ENCODE measurements around the gene CTDNEP1. TPM values are rescaled to one million over a fixed set of nuclear protein-coding genes. Genes with fewer than 3 reads are reported as not detected.
A peak's percentile ranks its signal among the peaks of the same experiment; 100 is the strongest.

Gene CTDNEP1
- polyA plus RNA-seq, 4 donors: 70.0 to 132 (median 89.3) TPM

DNA sequence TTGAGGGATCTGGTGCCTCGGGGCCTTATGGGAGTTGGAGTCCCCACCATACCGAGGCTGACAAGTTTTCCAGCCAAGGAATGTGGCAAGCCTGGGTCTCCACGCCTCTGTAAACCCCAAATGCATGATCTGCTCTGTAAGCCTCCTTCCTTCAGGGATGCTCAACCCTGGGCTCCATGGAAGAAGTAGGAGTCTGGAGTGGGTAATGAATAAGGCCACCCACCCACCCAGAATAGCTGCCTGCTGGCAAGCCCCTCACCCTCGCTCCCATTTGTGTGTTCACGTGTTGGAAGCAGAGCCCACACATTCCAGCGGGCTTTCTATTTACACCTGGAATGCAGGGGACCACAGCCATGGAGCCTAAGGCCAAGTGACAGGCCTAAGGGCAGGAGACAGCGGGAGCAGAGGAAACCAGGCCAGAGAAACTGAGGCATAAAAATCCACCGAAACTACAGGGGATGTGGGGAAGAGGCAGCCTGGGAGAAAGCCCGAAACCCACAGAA, 36.3 kb downstream of the CTDNEP1 start:
- no peak for FAIRE-seq
- Histone ChIP-seq H3K4me3 (ENCODE audit: low read depth in 1 of 3, low read length in 3 of 3) (peak overlapping the region in 1 of 3 donors; percentile 35), H3K27ac (ENCODE audit: low read depth in 1 of 3, low read length in 2 of 3) (peak overlapping the region in 2 of 3 donors; percentile 35 to 69), H3K27me3 (ENCODE audit: control insufficient read depth in 3 of 3, insufficient read depth in 3 of 3, low read length in 3 of 3) (peaks cover 0 to 49% (median 0%) of the 10 kb centered on the region in 3 donors), H3K36me3 (ENCODE audit: control insufficient read depth in 3 of 3, insufficient read depth in 2 of 3, low read depth in 1 of 3, low read length in 3 of 3) (no peaks in the 10 kb centered on the region), H3K9me3 (ENCODE audit: control insufficient read depth in 2 of 2, insufficient read depth in 1 of 2, low read depth in 1 of 2, low read length in 1 of 2) (no peaks in the 10 kb centered on the region), H3K4me1 (ENCODE audit: control insufficient read depth in 3 of 3, insufficient read depth in 2 of 3, low read depth in 1 of 3, low read length in 2 of 3) (peaks cover 0 to 31% (median 7%) of the 10 kb centered on the region in 3 donors)
- DNase-seq: no peak
- WGBS, 3 donors: 25 to 36% (median 31%) methylated on average over 9 of the region's 9 CpGs

DNA sequence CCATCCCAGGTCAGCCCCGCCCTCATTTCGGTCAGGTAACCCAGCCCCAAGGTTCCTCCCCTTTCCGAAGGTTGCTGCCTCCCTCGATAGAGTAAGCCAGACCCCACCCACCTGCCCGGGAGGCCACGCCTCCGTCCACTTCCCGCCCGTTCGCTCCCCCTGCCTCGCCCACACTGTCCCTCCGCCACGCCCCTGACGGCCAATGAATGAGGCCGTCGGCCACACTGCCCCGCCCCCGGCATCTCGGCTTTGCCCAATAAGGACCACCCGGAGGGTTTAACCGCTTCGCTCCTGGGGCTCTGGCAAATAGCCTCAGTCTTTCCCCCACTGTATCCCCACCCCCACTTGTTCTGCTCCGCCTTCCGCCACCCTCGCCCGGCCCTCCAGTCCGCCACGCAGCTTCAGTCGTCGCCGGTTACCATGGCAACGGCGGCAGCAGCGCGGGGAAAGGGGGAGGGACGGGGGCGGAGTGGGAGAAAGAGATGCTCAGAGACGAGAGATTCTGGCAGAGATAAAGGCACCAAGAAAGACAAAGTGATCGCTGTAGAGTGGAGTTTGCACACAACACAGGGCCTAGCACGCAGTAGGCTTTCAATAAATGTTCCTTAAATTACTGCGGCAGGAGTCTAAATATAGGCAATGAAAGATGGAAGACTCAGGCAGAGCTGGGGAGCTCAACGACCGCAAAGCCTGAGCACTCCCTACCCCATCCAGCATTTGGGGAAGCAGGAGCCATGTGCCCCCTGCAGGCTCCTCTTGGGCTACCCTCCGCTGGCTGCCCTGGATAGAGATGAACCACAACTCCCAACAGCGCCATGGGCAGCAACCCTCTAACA, 37.0 kb downstream of the CTDNEP1 start:
- Histone ChIP-seq H3K27me3 (ENCODE audit: control insufficient read depth in 3 of 3, insufficient read depth in 3 of 3, low read length in 3 of 3) (peaks cover 0 to 54% (median 0%) of the 10 kb centered on the region in 3 donors), H3K9me3 (ENCODE audit: control insufficient read depth in 2 of 2, insufficient read depth in 1 of 2, low read depth in 1 of 2, low read length in 1 of 2) (no peaks in the 10 kb centered on the region), H3K4me3 (ENCODE audit: low read depth in 1 of 3, low read length in 3 of 3) (peak overlapping the region; percentile 8 to 35 (median 31)), H3K36me3 (ENCODE audit: control insufficient read depth in 3 of 3, insufficient read depth in 2 of 3, low read depth in 1 of 3, low read length in 3 of 3) (no peaks in the 10 kb centered on the region), H3K4me1 (ENCODE audit: control insufficient read depth in 3 of 3, insufficient read depth in 2 of 3, low read depth in 1 of 3, low read length in 2 of 3) (peaks cover 0 to 30% (median 7%) of the 10 kb centered on the region in 3 donors), H3K27ac (ENCODE audit: low read depth in 1 of 3, low read length in 2 of 3) (peak overlapping the region in 2 of 3 donors; percentile 35 to 69)
- DNase-seq: peak; percentile 95 to 96
- WGBS, 3 donors: 0 to 1% (median 0%) methylated on average over 42 to 45 of the region's 45 CpGs
- no peak for FAIRE-seq

GRCh38 chr17:7213895-7214299, 37.6 kb downstream of the CTDNEP1 start:
- no peak for FAIRE-seq
- Histone ChIP-seq H3K27me3 (ENCODE audit: control insufficient read depth in 3 of 3, insufficient read depth in 3 of 3, low read length in 3 of 3) (peaks cover 0 to 60% (median 0%) of the 10 kb centered on the region in 3 donors), H3K4me3 (ENCODE audit: low read depth in 1 of 3, low read length in 3 of 3) (peak overlapping the region in 2 of 3 donors; percentile 31 to 35), H3K4me1 (ENCODE audit: control insufficient read depth in 3 of 3, insufficient read depth in 2 of 3, low read depth in 1 of 3, low read length in 2 of 3) (peaks cover 0 to 24% (median 7%) of the 10 kb centered on the region in 3 donors), H3K9me3 (ENCODE audit: control insufficient read depth in 2 of 2, insufficient read depth in 1 of 2, low read depth in 1 of 2, low read length in 1 of 2) (no peaks in the 10 kb centered on the region), H3K27ac (ENCODE audit: low read depth in 1 of 3, low read length in 2 of 3) (peak overlapping the region in 2 of 3 donors; percentile 22 to 69), H3K36me3 (ENCODE audit: control insufficient read depth in 3 of 3, insufficient read depth in 2 of 3, low read depth in 1 of 3, low read length in 3 of 3) (no peaks in the 10 kb centered on the region)
- 2% methylated on average over 15 of the region's 15 CpGs for WGBS, 3 donors
- peak; percentile 76 to 87 for DNase-seq

DNA sequence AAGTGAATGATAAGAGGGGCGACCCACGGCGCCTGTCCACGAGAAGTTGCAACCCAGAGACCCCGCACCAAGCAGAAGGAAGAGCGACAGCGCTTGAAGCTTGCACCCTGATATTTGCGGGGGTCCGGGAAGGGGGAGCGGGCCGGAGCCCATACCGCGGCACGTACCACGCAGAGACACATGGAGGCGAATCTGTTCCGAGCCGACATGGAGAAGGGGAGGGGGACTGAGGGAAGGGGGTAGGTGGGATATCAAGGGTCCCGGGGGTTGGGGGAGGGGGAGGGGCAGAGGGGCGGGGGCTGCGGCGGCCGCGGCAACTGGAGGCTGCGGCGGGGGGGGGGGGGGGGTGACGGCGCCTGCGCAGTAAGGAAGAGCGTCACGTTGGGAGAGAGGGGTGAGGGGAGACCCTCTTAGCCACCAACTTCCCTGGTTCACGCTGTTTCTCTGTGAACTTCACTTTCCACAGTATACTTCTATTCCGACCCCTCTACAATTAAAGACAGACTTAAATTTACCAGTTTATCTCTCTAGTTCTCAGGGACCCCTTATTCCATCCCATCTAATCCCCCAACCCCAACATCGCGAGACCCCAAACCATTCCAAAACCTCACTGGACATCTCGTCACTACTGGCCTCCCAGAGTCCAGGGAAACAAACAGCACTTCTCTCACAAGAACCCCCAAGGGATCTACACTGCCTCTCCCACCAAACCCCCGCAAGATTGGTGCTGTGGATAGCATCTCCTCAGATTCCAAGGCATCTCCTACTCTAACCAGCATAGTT, 39.9 kb downstream of the CTDNEP1 start:
- H3K4me3 ChIP-seq (ENCODE audit: low read depth in 1 of 3, low read length in 3 of 3): no peak overlapping the region
- peaks cover 0 to 67% (median 0%) of the 10 kb centered on the region in 3 donors for H3K27me3 ChIP-seq (ENCODE audit: control insufficient read depth in 3 of 3, insufficient read depth in 3 of 3, low read length in 3 of 3)
- 30 to 39% (median 30%) methylated on average over 23 to 37 of the region's 37 CpGs for WGBS, 3 donors
- H3K9me3 ChIP-seq (ENCODE audit: control insufficient read depth in 2 of 2, insufficient read depth in 1 of 2, low read depth in 1 of 2, low read length in 1 of 2): no peaks in the 10 kb centered on the region
- H3K4me1 ChIP-seq (ENCODE audit: control insufficient read depth in 3 of 3, insufficient read depth in 2 of 3, low read depth in 1 of 3, low read length in 2 of 3): peaks cover 0 to 14% (median 4%) of the 10 kb centered on the region in 3 donors
- FAIRE-seq (no peak), DNase-seq (no peak)
- H3K27ac ChIP-seq (ENCODE audit: low read depth in 1 of 3, low read length in 2 of 3): no peak overlapping the region
- H3K36me3 ChIP-seq (ENCODE audit: control insufficient read depth in 3 of 3, insufficient read depth in 2 of 3, low read depth in 1 of 3, low read length in 3 of 3): no peaks in the 10 kb centered on the region

DNA sequence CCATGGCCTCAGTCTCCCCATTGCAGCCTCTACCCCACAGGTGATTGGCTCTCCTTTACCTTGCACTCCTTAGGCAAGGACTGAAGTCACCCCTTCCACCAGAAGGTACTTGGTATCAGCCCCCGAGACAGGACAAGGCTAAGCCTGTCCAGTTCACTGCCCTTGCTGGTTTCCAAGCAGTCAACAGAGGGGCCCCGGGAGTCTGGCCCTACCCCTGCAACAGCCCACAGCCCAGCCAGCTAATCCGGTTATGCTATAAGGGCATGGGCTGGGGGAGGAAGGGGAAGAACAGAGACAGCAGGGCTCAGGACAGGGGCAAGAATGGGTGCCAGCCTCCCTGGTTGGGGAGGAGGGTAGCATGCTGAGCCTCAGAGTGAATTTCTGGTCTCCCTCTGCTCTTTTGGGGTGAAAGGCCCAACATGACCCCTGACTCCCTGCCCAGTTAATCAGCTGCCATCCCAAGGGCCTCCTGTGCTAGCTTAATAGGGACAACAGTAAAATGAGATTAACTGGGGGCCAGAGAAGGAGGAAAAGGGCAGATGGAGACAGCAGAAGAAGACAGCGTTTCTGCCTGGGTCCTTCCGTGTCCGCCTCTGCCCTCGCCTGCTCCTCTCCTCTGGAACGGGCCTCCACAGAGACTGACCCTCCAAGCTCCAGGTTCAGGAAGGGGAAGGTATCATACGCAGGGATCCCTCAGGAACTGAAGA, 42.6 kb downstream of the CTDNEP1 start:
- FAIRE-seq: no peak
- WGBS, 3 donors: 80 to 85% (median 82%) methylated on average over 9 of the region's 9 CpGs
- Histone ChIP-seq H3K9me3 (ENCODE audit: control insufficient read depth in 2 of 2, insufficient read depth in 1 of 2, low read depth in 1 of 2, low read length in 1 of 2) (no peaks in the 10 kb centered on the region), H3K4me3 (ENCODE audit: low read depth in 1 of 3, low read length in 3 of 3) (no peak overlapping the region), H3K27ac (ENCODE audit: low read depth in 1 of 3, low read length in 2 of 3) (no peak overlapping the region), H3K4me1 (ENCODE audit: control insufficient read depth in 3 of 3, insufficient read depth in 2 of 3, low read depth in 1 of 3, low read length in 2 of 3) (peaks cover 0 to 15% (median 3%) of the 10 kb centered on the region in 3 donors), H3K36me3 (ENCODE audit: control insufficient read depth in 3 of 3, insufficient read depth in 2 of 3, low read depth in 1 of 3, low read length in 3 of 3) (peaks cover 0 to under 1% (median 0%) of the 10 kb centered on the region in 3 donors), H3K27me3 (ENCODE audit: control insufficient read depth in 3 of 3, insufficient read depth in 3 of 3, low read length in 3 of 3) (peaks cover 0 to 66% (median 0%) of the 10 kb centered on the region in 3 donors)
- DNase-seq: no peak

- Histone ChIP-seq H3K27ac (ENCODE audit: low read depth in 1 of 3, low read length in 2 of 3) (no peak overlapping the region), H3K9me3 (ENCODE audit: control insufficient read depth in 2 of 2, insufficient read depth in 1 of 2, low read depth in 1 of 2, low read length in 1 of 2) (no peaks in the 10 kb centered on the region), H3K4me3 (ENCODE audit: low read depth in 1 of 3, low read length in 3 of 3) (no peak overlapping the region), H3K36me3 (ENCODE audit: control insufficient read depth in 3 of 3, insufficient read depth in 2 of 3, low read depth in 1 of 3, low read length in 3 of 3) (peaks cover 0 to 8% (median 0%) of the 10 kb centered on the region in 3 donors), H3K4me1 (ENCODE audit: control insufficient read depth in 3 of 3, insufficient read depth in 2 of 3, low read depth in 1 of 3, low read length in 2 of 3) (peaks cover 0 to 12% (median 0%) of the 10 kb centered on the region in 3 donors), H3K27me3 (ENCODE audit: control insufficient read depth in 3 of 3, insufficient read depth in 3 of 3, low read length in 3 of 3) (peaks cover 0 to 60% (median 0%) of the 10 kb centered on the region in 3 donors)
- DNase-seq (no peak), FAIRE-seq (no peak)
- WGBS, 3 donors: 59 to 64% (median 60%) methylated on average over 16 to 21 of the region's 21 CpGs
Observed at GRCh38 chr17:7208027-7208571, 43.4 kb downstream of the CTDNEP1 start.

DNA sequence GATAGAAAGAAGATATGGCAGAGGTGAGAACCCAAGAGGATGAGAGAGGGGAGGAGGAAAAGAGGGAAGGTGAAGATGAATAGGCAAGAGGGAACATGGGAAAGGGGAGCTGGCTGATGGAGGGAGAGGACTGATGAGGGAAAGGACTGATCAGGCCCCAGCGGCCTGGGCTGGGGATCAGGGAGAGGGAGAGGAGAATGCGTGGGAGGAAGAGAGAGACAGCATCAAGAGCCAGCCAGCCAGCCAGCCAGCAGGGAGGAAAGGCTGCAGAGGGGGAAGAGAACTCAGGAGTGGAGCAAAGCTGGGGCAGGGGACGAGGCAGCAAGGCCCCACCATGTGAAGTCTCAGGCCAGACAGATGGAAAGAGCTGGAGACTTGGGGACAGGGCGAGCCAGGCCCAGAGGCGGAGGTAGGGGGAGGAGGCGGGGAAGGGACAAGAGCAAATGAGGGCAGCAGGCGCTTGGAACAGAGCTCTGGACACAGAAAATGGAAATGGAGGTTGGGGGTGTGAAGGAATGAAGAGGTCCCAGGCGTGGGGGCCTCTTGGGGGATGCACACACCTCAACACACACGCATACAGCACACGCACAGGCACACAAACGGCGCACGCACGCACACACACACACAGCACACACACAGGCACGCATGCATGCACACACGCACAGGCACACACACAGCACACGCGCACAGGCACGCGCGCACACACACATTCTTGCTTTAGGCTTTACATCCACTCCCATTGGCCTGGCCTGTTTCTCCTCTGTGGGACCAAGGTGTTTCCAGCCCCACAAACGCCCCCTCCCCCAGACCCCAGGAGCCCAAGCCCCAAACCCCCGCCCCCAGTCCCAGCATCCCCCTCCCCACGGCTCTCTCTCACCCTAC, 44.2 kb downstream of the CTDNEP1 start:
- no peak overlapping the region for H3K27ac ChIP-seq (ENCODE audit: low read depth in 1 of 3, low read length in 2 of 3)
- peaks cover 0 to 12% (median 0%) of the 10 kb centered on the region in 3 donors for H3K4me1 ChIP-seq (ENCODE audit: control insufficient read depth in 3 of 3, insufficient read depth in 2 of 3, low read depth in 1 of 3, low read length in 2 of 3)
- H3K9me3 ChIP-seq (ENCODE audit: control insufficient read depth in 2 of 2, insufficient read depth in 1 of 2, low read depth in 1 of 2, low read length in 1 of 2): no peaks in the 10 kb centered on the region
- 79 to 93% (median 88%) methylated on average over 19 to 24 of the region's 24 CpGs for WGBS, 3 donors
- peaks cover 0 to 56% (median 0%) of the 10 kb centered on the region in 3 donors for H3K27me3 ChIP-seq (ENCODE audit: control insufficient read depth in 3 of 3, insufficient read depth in 3 of 3, low read length in 3 of 3)
- DNase-seq (no peak), FAIRE-seq (no peak)
- H3K36me3 ChIP-seq (ENCODE audit: control insufficient read depth in 3 of 3, insufficient read depth in 2 of 3, low read depth in 1 of 3, low read length in 3 of 3): peaks cover 0 to 13% (median 0%) of the 10 kb centered on the region in 3 donors
- H3K4me3 ChIP-seq (ENCODE audit: low read depth in 1 of 3, low read length in 3 of 3): no peak overlapping the region

All from small intestine (tissue), 7 donors.